Measurements from ENCODE around the gene FBN2. TPM values are rescaled to one million over a fixed set of nuclear protein-coding genes. Genes with fewer than 3 reads are reported as not detected.

Gene FBN2
- total RNA-seq, 2 experiments from 2014 or later: not detected

DNA sequence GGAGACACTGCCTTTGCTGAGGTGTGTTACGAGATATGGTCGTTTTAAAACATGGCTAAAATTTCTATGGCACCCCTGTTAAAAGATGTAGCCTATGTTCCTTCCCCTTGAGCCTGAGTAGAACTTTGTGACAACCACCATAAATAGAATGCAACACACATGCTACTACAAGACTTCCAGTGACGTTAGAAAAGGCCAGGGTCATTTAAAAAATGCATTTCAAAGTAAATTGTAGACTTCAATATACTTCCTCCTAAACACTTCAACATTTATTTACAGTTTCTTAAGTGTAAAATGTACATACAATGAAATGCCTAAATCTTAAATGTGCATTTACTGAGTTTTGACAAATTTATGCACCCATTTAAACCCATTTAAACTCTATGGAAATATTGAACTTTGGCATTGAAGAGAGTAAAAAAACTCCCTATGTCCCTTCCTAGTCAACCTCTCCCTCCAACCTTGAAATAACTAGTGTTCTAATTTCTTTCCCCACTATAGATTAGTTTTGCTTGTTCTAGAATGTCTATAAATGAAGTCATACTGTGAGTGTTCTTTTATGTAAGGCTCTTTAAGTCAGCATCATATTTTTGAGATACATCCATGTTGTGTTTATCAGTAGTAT, 294.0 kb downstream of the FBN2 start:
- CTCF ChIA-PET: no interaction called here
- ATAC-seq (no peak), DNase-seq (no peak)
- POLR2A ChIA-PET: no interaction called here
- Mint-ChIP-seq H3K27ac (no peak overlapping the region), H3K4me1 (ENCODE audit: low read depth) (no peaks in the 10 kb centered on the region), H3K9me3 (ENCODE audit: insufficient read depth) (no peaks in the 10 kb centered on the region), H3K36me3 (ENCODE audit: low read depth) (no peaks in the 10 kb centered on the region), H3K27me3 (ENCODE audit: low read depth) (peaks cover under 1% of the 10 kb centered on the region), H3K4me3 (no peak overlapping the region)

DNA sequence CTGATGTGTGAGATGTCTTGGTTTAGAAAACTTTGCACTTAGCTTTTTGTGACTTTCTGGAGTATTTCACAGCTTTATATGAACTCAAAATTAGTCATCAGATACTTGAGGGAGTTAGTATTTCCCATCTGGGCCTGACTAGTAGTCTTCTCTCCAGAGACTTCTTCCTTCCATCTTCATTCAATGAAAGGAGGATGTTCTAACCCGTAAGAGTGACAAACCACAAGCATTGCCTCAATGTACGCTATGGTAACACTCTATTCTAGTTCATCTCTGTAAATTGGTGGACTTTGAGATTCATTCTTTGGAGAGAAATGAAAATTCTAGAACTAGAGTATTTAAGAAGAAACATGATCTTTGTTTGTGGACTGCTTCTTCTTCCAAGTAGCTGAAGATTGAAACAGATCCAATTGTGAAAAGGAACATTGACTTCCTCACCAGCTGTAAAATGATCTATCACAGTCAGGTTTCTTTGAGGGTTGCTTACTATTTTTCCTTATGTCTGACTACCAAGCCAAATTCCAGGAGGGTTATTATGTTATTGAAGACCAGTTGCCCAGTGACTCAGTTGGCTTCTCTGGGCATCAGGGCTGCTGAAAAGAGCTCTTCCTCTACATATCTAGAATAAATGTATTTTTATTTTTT, 296.9 kb downstream of the FBN2 start:
- Mint-ChIP-seq H3K27ac (no peak overlapping the region), H3K4me1 (ENCODE audit: low read depth) (no peaks in the 10 kb centered on the region), H3K36me3 (ENCODE audit: low read depth) (no peaks in the 10 kb centered on the region), H3K4me3 (no peak overlapping the region), H3K9me3 (ENCODE audit: insufficient read depth) (no peaks in the 10 kb centered on the region), H3K27me3 (ENCODE audit: low read depth) (peaks cover 4% of the 10 kb centered on the region)
- DNase-seq: no peak
- CTCF ChIA-PET: no interaction called here
- no peak for ATAC-seq
- POLR2A ChIA-PET: no interaction called here

DNA sequence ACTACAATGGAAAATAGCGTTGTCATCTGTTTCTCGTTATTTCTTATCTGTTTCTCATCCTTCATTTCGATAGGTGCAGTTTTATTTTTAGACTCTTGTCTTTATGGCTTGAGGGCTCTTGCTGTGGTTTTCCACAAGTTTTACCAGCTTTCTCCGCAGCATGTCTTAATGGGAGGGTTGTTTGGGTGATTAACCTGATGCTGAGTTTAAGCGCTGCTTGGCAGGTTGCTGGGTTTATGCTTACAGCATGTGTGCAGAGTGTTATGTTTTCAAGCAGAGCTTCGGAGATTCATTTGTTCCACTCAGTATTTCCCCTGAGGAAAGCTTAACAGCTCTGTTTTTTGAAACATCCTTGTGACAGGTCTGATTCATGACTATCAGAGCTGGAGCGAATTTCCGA, 300.5 kb downstream of the FBN2 start:
- no peaks in the 10 kb centered on the region for H3K9me3 Mint-ChIP-seq (ENCODE audit: insufficient read depth)

DNA sequence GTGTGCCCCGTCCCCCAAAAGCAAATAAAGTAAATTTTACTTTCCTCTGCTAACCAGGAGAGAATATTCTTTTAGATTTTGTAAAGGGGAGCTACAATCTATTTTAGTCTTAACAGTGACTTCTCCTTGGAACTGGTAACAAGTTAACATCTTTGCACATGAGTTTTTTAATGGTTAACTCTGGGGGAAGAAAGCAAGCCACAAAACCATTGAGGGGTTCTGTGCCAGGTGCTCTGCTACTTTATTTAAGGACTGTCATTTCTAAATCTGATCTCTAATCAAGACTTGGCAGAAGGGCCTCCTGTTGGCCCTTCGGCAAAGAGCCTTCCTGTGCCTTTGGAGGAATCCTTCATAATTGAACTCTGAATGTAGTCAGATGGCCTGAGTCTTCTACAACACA, 301.0 kb downstream of the FBN2 start:
- ChIA-PET POLR2A (no interaction called here), CTCF (no interaction called here)
- no peak overlapping the region for H3K27ac Mint-ChIP-seq
- H3K36me3 Mint-ChIP-seq (ENCODE audit: low read depth): no peaks in the 10 kb centered on the region
- H3K4me1 Mint-ChIP-seq (ENCODE audit: low read depth): no peaks in the 10 kb centered on the region
- no peak for ATAC-seq
- H3K4me3 Mint-ChIP-seq: no peak overlapping the region
- peaks cover 4% of the 10 kb centered on the region for H3K27me3 Mint-ChIP-seq (ENCODE audit: low read depth)
- no peaks in the 10 kb centered on the region for H3K9me3 Mint-ChIP-seq (ENCODE audit: insufficient read depth)
- no peak for DNase-seq

More for the DNA sequence above, 300.5 kb downstream of the FBN2 start:
- no peak for ATAC-seq
- ChIA-PET CTCF (no interaction called here), POLR2A (no interaction called here)
- Mint-ChIP-seq H3K27ac (no peak overlapping the region), H3K4me3 (no peak overlapping the region), H3K36me3 (ENCODE audit: low read depth) (no peaks in the 10 kb centered on the region), H3K4me1 (ENCODE audit: low read depth) (no peaks in the 10 kb centered on the region), H3K27me3 (ENCODE audit: low read depth) (peaks cover 4% of the 10 kb centered on the region)
- DNase-seq: no peak

DNA sequence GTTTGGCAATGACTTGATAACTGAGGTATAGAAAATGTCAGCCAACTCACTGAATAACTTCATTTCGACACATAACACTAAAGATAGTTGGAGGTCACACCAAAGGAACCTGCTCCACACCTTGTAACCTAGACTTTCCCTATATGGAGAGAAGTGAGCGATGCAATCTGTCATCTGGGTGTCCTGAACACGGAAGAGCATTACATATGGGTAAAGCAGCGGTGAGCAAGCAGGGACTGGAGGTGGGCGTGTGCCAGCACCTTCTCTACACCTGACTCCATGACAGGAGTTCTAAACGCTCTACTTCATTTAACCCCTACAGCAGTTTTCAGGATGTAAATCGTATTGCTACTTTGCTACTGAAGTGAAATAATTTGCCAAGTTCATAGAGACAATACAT, 301.7 kb downstream of the FBN2 start:
- no peaks in the 10 kb centered on the region for H3K9me3 Mint-ChIP-seq (ENCODE audit: insufficient read depth)
- ChIA-PET POLR2A (no interaction called here), CTCF (no interaction called here)
- no peak overlapping the region for H3K4me3 Mint-ChIP-seq
- H3K27me3 Mint-ChIP-seq (ENCODE audit: low read depth): peaks cover 4% of the 10 kb centered on the region
- no peaks in the 10 kb centered on the region for H3K36me3 Mint-ChIP-seq (ENCODE audit: low read depth)
- ATAC-seq: no peak
- no peaks in the 10 kb centered on the region for H3K4me1 Mint-ChIP-seq (ENCODE audit: low read depth)
- no peak for DNase-seq
- H3K27ac Mint-ChIP-seq: no peak overlapping the region

DNA sequence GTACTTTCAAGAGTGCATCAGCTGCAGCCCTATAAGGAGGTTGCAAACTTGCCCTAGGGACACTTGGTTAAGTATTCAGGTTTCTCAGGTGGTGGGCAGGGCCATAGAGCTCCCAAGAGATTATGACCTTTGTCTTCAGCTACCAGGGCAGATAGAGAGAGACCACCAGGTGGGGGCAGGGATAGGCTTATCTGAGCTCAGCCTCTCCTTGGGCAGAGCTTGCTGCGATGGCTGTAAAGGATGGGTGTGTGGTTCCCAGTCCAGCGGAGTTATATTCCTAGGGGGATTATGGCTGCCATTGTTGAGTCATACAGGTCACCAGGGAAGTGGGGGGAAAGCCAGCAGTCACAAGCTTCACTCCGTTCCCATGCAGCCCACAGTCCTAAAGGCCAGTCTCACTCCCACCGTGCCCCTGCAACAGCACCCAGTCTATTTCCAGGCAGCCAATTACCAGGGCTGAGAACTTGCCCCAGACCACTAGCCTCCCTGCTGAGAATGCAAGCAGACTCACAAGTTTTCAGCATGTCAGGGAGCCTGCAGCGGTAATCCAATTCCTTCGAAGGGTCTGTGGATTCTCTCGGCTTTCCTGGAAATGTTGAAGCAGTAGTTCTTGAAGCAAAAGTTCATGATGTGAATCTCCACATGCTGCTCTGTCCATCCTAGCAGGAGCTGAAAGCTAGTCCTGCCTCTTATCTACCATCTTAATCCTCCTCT, 303.0 kb downstream of the FBN2 start:
- CTCF ChIA-PET: no interaction called here
- Mint-ChIP-seq H3K27me3 (ENCODE audit: low read depth) (peaks cover 4% of the 10 kb centered on the region), H3K27ac (no peak overlapping the region)

DNA sequence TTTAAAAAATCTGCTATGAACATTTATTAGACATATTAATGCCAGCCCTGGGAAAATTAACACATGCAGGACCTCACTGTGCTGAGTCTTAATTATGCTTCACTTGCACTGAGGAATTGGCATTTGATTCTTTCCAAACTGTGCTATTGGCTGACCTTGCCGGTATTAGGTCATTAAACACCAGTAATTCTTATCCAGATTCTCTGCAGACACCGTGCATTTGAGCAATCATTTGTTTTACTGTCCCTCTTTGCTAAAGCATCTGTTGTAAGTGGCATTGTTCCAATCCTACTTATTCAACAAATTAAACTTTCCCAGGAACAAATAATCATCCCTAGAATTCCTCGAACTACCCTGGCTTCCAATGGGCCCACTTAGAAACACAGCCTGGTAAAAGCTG, 309.5 kb downstream of the FBN2 start:
- H3K9me3 Mint-ChIP-seq (ENCODE audit: insufficient read depth): no peaks in the 10 kb centered on the region
- ATAC-seq: no peak
- ChIA-PET CTCF (interaction anchor here (1.2 kb wide), 1 partner anchor 16 kb away, joined by 3 read pairs; no protein-coding TSS in a partner anchor), POLR2A (no interaction called here)
- no peak overlapping the region for H3K27ac Mint-ChIP-seq
- peaks cover 4% of the 10 kb centered on the region for H3K4me1 Mint-ChIP-seq (ENCODE audit: low read depth)
- no peaks in the 10 kb centered on the region for H3K36me3 Mint-ChIP-seq (ENCODE audit: low read depth)
- H3K27me3 Mint-ChIP-seq (ENCODE audit: low read depth): peaks cover 6% of the 10 kb centered on the region
- DNase-seq: no peak
- H3K4me3 Mint-ChIP-seq: no peak overlapping the region

More for the DNA sequence above, 303.0 kb downstream of the FBN2 start:
- Mint-ChIP-seq H3K4me1 (ENCODE audit: low read depth) (no peaks in the 10 kb centered on the region), H3K9me3 (ENCODE audit: insufficient read depth) (no peaks in the 10 kb centered on the region), H3K36me3 (ENCODE audit: low read depth) (no peaks in the 10 kb centered on the region), H3K4me3 (no peak overlapping the region)
- ATAC-seq (no peak), DNase-seq (no peak)
- POLR2A ChIA-PET: no interaction called here

DNA sequence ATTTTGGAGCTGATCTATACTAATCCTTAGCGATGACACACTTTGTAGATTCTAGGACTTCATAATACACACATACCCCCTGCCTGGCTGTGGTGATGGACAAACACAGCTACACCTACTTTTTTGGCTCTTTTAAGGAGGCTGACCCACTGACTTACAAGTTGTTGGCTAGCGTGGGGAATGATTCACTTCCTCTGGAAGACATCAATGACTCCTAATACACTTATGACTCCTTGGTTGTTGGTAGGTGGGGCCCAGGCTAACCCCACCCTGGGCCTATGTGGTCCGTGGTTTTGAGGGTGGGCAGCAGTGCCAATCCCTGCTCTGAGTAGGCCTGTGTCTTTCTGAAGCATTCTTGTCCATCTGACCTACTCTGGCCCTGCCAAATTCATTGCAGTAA, 310.0 kb downstream of the FBN2 start:
- H3K27me3 Mint-ChIP-seq (ENCODE audit: low read depth): peaks cover 6% of the 10 kb centered on the region
- ChIA-PET POLR2A (no interaction called here), CTCF (interaction anchor here (1.2 kb wide), 1 partner anchor 16 kb away, joined by 3 read pairs; no protein-coding TSS in a partner anchor)
- H3K27ac Mint-ChIP-seq: no peak overlapping the region
- H3K36me3 Mint-ChIP-seq (ENCODE audit: low read depth): no peaks in the 10 kb centered on the region
- ATAC-seq (no peak), DNase-seq (no peak)
- no peaks in the 10 kb centered on the region for H3K9me3 Mint-ChIP-seq (ENCODE audit: insufficient read depth)
- no peak overlapping the region for H3K4me3 Mint-ChIP-seq
- peaks cover 4% of the 10 kb centered on the region for H3K4me1 Mint-ChIP-seq (ENCODE audit: low read depth)

DNA sequence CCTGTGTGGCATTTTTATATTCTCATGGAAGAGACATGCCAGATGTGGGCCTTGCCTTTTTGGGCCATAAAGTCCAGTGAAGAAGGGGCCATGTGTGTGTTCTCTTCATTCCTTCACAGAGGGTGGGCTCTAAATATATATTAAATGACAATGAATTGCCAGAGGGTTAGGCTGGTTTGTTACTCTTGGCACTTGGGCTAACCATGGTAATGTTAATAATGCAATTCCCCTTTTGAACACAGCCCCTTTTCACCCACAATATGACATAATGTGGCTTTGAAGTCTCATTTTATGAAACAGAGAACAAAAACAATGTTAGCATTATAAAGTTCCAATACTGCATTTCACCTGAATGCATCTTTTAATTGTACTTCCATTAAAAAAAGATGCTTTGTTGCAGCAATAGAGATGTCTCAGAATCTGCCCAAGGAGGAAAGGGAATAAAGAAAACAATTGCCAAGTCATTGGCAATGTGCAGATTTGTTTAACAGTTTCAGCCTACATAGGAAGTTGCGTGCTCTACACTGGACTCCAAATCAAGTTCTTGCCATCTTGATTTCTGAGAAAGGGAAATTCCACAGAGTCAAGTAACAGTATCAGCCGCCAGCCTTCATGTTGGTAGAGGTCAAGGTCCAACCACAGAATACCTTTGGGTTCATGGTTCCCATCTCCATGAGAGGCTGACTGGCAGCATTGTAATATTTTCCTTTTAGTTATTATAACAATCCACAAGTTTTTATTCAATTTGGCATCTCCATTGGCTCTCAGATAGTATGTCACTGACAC, 312.6 kb downstream of the FBN2 start:
- DNase-seq (no peak), ATAC-seq (no peak)
- Mint-ChIP-seq H3K4me3 (no peak overlapping the region), H3K4me1 (ENCODE audit: low read depth) (peaks cover 4% of the 10 kb centered on the region), H3K36me3 (ENCODE audit: low read depth) (no peaks in the 10 kb centered on the region), H3K27me3 (ENCODE audit: low read depth) (peaks cover 6% of the 10 kb centered on the region), H3K9me3 (ENCODE audit: insufficient read depth) (no peaks in the 10 kb centered on the region), H3K27ac (no peak overlapping the region)
- ChIA-PET POLR2A (no interaction called here), CTCF (no interaction called here)

DNA sequence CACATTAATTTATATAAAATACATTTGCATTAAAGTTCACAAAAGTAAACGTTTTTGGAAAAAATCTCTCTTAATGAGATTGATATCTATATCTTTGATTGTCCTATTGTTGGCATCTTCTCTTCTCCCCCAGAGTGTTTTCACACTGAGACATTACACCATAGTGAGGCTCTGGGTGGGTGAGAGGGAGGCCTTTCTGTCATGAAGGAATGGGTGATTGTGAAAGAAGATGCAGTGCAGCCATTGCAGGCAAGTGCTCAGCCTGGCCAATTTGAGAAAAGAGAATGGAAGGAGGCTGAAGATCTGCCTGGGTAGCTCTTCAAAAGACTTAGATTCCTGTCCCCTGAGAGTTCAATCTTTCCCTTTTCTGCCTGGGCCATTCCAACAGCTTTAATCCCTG, 313.7 kb downstream of the FBN2 start:
- Mint-ChIP-seq H3K27me3 (ENCODE audit: low read depth) (peaks cover 6% of the 10 kb centered on the region), H3K4me1 (ENCODE audit: low read depth) (peaks cover 4% of the 10 kb centered on the region), H3K27ac (no peak overlapping the region), H3K4me3 (no peak overlapping the region), H3K9me3 (ENCODE audit: insufficient read depth) (no peaks in the 10 kb centered on the region), H3K36me3 (ENCODE audit: low read depth) (no peaks in the 10 kb centered on the region)
- CTCF ChIA-PET: no interaction called here
- DNase-seq: no peak
- POLR2A ChIA-PET: no interaction called here
- ATAC-seq: no peak

DNA sequence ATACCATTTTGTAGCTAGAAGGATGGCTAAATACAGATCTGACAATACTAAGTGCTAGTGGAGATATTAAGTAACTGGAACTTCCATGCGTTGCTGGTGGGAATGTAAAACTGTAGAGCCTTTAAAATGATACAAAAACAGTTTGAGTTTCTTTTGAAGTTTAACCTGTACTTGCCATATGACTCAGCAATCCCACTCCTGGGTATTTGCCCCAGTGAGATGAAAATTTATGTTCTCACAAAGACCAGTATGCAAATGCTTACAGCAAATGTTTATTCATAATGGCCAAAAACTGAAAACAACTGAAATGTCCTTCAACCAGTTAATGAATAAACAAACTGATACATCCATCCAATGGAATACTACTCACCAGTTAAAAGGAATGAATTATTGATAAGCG, 317.2 kb downstream of the FBN2 start:
- Mint-ChIP-seq H3K4me1 (ENCODE audit: low read depth) (no peaks in the 10 kb centered on the region), H3K27ac (no peak overlapping the region), H3K4me3 (no peak overlapping the region), H3K27me3 (ENCODE audit: low read depth) (peaks cover 6% of the 10 kb centered on the region), H3K9me3 (ENCODE audit: insufficient read depth) (no peaks in the 10 kb centered on the region), H3K36me3 (ENCODE audit: low read depth) (no peaks in the 10 kb centered on the region)
- POLR2A ChIA-PET: no interaction called here
- ATAC-seq (no peak), DNase-seq (no peak)
- CTCF ChIA-PET: no interaction called here

DNA sequence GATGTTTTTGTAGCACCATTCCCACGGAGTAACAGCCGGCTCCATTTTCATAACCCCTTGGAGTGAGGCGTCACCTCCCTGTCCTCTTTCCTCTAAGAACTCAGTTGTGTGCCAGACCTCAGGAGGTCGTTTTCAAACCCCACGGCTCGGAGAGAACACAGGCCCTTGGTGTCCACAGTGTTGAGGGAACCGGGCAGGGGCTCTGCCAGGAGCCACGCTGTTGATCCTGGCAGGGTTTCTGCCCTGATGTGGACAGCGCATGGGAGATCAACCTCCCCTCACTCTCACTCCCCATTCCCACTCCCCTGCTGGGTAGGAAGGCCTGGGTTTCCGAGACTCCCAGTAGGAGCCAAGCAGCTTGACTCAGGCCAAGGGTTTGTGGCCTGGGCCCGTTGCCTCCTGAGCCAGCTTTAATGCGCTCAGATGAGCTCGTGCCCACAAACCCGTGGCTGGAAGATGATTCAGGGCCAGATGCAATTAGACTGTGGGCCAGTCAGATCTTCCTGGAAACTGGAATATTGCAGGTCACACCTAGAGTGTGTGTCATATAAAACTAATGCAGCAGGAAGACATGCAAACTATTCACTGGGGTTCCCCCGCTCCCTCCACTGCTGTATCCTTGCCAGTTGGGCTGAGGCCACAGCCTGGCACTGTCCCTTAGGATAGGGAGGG, 321.0 kb downstream of the FBN2 start:
- Mint-ChIP-seq H3K27me3 (ENCODE audit: low read depth) (peaks cover 3% of the 10 kb centered on the region), H3K4me1 (ENCODE audit: low read depth) (no peaks in the 10 kb centered on the region), H3K4me3 (no peak overlapping the region), H3K9me3 (ENCODE audit: insufficient read depth) (no peaks in the 10 kb centered on the region), H3K36me3 (ENCODE audit: low read depth) (no peaks in the 10 kb centered on the region), H3K27ac (no peak overlapping the region)
- DNase-seq (no peak), ATAC-seq (no peak)
- ChIA-PET CTCF (no interaction called here), POLR2A (no interaction called here)
